ENCODE results near the gene TOM1L1.

Gene TOM1L1

GRCh38 chr17:54901230-54901822, 674 bp downstream of the TOM1L1 start (continued):
- TF ChIP-seq HOXD13 (CRISPR knock-in tag; IDR thresholded peaks at IDR 0.05; ENCODE audit: borderline replicate concordance) (no peak), WT1 (tag by site-specific recombination; IDR thresholded peaks at IDR 0.05) (no peak), ZNF777 (tag by site-specific recombination; IDR thresholded peaks at IDR 0.05; ENCODE audit: borderline replicate concordance) (no peak), ZNF514 (tag by site-specific recombination; IDR thresholded peaks at IDR 0.05) (no peak), ZNF341 (tag by site-specific recombination; IDR thresholded peaks at IDR 0.05; ENCODE audit: low read depth) (0 out of 2 replicates have a peak, but pooled peaks have one; percentile 0), ZBTB21 (tag by site-specific recombination; IDR thresholded peaks at IDR 0.05) (peak; percentile 82), ZBTB49 (tag by site-specific recombination; IDR thresholded peaks at IDR 0.05; ENCODE audit: low read depth) (no peak), ZSCAN23 (tag by site-specific recombination; IDR thresholded peaks at IDR 0.05) (no peak), ZNF292 (tag by site-specific recombination; IDR thresholded peaks at IDR 0.05; ENCODE audit: borderline replicate concordance, low read depth) (no peak), KLF8 (tag by site-specific recombination; IDR thresholded peaks at IDR 0.05) (peak; percentile 76), PATZ1 (tag by site-specific recombination; IDR thresholded peaks at IDR 0.05) (peak; percentile 46; the same call in 1 of the 2 replicates), ZNF302 (tag by site-specific recombination; IDR thresholded peaks at IDR 0.05; ENCODE audit: low read depth) (no peak), ZNF398 (tag by site-specific recombination; IDR thresholded peaks at IDR 0.05) (no peak), HOXA7 (CRISPR knock-in tag; IDR thresholded peaks at IDR 0.05; ENCODE audit: borderline replicate concordance) (no peak), ZNF155 (tag by site-specific recombination; IDR thresholded peaks at IDR 0.05) (no peak), ZNF211 (tag by site-specific recombination; IDR thresholded peaks at IDR 0.05; ENCODE audit: low read depth) (no peak), KLF16 (tag by site-specific recombination; IDR thresholded peaks at IDR 0.05) (no peak), ZNF23 (tag by site-specific recombination; IDR thresholded peaks at IDR 0.05; ENCODE audit: borderline replicate concordance) (no peak)

GRCh38 chr17:54902017-54902416, 1.4 kb downstream of the TOM1L1 start:
- H3K27ac ChIP-seq (ENCODE audit: extremely low read depth, low read depth, low read length) = no peak overlapping the region; the same call in 1 of the 2 replicates
- ChIA-PET CTCF (interaction anchor here (0.7 to 1.0 kb wide), 3 partner anchors 9 to 1870 kb away, joined by 3 read pairs; no protein-coding TSS in a partner anchor), POLR2A (interaction anchor here (0.7 to 1.9 kb wide), 2 partner anchors 8 to 11 kb away, joined by 3 to 5 read pairs; no protein-coding TSS in a partner anchor)
- TF ChIP-seq GLIS2 (tag by site-specific recombination; IDR thresholded peaks at IDR 0.05) (no peak), ZFP3 (tag by site-specific recombination; IDR thresholded peaks at IDR 0.05; ENCODE audit: low read depth) (peak; percentile 88)
- no peaks in the 10 kb centered on the region for H3K9me3 ChIP-seq (ENCODE audit: control insufficient read depth, insufficient read depth, low read depth, low read length)
- H3K36me3 ChIP-seq (ENCODE audit: control insufficient read depth in 2 of 2, insufficient read depth in 1 of 2, low read length in 2 of 2) = peaks cover 17 to 30% of the 10 kb centered on the region in 2 experiments
- peak overlapping the region; percentile 86; the same call in 1 of the 2 replicates for H3K4me3 ChIP-seq (ENCODE audit: low read depth, low read length)
- no peaks in the 10 kb centered on the region for H3K4me1 ChIP-seq (ENCODE audit: control insufficient read depth, insufficient read depth, low read length)
